ENCODE results near the gene ATP13A5.

The ATP13A5 gene

DNA sequence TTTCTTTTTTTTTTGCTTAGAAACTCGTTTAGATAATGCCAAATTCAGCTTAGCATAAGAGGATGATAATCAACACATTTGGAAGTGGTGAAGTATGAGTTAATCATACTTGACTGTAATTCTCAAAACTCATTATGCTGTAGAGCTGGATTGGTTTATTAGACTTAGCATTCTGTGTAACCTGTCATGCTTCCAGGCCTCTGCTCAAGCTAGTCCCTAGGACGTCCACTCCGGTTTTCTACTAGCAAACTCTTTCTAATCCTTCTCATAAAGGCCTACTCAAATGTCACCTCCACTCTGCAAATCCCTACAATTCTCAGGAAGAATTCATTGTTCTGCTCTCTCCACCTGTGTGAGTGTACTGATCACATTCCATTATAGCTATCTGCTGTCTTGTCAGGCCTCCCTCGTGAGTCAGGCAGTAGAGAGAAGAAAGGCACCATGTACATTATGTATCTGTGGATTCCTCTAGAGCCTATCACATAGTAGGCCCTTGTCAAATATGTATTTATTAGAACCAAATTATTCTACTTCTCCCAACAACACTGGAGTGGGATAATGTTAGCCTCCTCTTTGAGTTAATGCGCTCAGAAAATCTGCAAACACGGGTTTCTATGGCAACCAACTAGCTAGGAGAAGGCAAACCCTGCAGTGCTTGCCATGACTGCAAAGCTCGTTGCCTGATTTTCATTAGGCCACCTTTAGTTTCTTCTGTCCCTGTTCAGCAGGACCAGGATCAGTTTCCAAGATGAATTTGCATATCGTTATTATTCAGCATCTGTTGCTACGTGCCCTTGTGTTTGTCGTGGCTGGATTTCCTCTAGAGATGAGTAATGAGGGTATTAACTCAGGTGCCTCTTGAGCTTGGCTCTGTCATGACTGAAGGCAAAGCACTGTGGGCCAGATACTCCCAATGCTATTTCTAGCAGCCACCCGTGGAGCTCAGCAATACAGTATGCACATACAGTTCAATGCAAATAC, 30.7 kb downstream of the ATP13A5 start:
- no peak for DNase-seq (ENCODE audit: low read depth)

DNA sequence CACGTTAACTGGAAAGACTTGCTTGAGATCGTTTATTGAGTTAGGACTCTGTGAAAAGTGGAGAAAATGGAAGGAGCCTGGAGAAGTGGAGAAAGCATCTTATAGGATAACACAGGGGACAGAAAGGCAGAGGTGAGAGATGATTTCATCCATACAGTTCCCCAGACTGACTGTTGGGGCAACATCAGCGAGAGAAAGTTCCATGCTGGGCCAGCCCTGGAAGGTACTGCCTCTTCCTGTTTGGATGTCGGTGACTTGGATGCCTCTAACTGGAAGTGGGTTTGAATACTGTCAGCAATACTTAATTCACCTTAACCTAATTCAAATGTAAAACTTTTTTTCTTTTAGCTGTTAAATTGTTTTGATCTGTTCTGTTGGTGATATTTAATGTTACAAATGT, 32.3 kb downstream of the ATP13A5 start:
- no peak for DNase-seq (ENCODE audit: low read depth)

DNA sequence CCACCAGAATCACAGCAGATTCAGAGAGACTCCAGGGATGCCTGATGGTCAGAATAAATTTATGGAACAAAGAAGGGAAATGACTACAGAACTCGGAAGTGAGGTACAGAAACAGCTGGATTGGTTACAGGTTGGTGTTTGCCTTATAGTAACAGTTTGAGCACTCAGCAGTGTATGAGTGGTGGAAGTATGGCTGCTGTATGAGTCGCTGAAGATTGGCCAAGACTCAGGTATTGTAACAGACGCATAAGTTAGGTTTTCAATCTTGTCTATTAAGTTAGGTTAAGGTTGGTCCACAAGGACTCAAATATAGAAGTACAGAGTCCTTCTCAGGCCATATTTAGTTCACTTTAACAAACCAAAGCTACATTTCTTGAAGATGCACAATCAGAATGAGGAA, 33.1 kb downstream of the ATP13A5 start:
- DNase-seq (ENCODE audit: low read depth): no peak

DNA sequence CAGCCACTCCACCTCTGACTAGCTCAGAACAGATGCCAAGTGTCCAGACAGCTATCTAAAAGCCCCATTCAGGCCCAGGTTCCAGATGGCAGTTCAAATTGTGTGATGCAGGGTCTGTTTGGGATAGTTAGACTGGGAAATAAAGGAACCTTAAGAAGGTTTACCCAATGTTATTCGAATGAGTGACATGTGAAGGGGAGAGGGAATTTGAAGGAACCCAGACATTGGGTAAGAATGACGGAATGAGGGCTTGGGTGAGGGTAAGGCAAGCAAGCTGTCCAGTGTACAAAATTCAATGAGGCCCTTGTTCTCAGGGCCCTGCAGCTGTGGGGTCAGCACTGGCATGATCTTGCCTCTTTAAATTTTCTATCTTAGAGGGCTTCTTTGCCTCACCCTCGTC, 34.1 kb downstream of the ATP13A5 start:
- DNase-seq (ENCODE audit: low read depth): no peak

DNA sequence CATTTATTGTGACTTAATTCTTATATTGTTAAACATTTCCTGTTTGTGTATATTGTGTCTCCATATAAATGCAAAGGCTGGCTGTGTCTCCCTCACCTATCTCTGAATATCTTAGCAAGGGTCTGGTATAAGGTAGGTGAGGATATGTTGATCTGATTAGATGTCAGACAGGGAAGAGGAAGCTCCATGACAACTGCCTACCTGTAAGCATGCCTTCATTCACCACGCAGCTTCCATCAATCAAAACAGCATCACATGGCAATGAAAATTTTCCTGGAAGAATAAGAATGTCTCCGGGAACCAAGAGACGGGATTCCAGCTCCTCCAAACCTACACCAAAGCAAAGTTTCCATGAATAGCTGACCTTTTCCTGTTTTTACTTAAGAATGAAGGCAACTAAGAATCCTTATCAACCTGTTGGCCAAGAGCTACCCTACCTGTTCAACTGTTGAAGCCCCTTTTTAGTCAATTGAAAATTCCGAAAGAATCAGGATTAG, 34.8 kb downstream of the ATP13A5 start:
- no peak for DNase-seq (ENCODE audit: low read depth)

DNA sequence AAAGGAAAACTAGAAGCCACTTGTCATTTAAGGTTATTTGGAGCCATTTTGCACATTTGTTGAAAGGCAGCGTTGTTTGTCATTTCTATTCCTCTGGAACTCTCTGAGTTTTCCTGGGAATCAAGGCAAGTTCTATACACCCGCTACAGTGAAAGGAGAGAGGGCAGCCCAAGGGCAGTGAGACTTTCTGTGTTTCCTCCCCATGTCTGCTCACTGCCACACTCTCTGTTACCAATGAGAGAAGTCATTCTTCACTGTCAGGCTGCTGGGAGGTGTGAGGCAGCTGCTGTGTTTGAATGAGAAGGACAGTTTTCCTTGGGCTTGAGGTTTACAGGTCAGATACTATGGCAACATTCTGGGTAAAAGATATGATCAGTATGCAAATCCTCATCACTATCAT, 36.0 kb downstream of the ATP13A5 start:
- DNase-seq (ENCODE audit: low read depth): no peak

DNA sequence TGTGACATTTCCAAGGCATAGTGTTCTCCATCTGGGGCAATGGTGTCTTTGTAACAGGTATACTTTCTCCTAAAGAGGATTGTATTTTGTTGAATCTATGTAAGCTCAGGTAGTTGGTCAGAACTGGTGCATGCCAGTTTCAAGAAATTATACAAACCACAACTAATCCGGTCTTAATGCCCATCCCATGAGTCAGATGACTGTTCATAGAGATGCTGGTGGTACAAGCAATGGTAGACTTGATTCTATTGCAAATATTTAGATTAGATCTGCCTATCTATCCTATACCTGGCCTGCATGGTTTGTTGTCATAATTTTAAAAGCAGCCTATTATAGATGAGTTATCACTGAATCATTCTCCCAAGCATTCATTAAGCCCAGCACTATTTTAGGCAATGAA, 43.5 kb downstream of the ATP13A5 start:
- no peak for DNase-seq (ENCODE audit: low read depth)

DNA sequence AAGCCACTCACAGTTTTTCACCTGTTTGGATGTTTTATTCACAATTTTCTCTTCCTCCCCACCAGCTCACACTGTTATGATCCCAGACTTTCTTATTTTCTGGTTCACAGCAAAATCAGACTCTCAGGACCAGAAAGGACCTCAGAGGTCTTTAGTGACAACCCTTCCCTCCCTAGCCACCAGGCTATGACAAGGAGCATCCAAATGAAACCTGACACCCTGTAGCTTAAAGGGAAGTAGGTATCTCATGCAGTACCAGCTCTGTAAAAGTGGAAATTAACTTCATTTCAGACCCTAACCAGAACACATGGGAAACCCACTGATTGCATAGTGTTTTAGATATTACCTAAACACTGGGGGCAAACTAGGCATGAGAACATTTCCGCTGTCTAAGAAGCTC, 45.3 kb downstream of the ATP13A5 start:
- no peak for DNase-seq (ENCODE audit: low read depth)

DNA sequence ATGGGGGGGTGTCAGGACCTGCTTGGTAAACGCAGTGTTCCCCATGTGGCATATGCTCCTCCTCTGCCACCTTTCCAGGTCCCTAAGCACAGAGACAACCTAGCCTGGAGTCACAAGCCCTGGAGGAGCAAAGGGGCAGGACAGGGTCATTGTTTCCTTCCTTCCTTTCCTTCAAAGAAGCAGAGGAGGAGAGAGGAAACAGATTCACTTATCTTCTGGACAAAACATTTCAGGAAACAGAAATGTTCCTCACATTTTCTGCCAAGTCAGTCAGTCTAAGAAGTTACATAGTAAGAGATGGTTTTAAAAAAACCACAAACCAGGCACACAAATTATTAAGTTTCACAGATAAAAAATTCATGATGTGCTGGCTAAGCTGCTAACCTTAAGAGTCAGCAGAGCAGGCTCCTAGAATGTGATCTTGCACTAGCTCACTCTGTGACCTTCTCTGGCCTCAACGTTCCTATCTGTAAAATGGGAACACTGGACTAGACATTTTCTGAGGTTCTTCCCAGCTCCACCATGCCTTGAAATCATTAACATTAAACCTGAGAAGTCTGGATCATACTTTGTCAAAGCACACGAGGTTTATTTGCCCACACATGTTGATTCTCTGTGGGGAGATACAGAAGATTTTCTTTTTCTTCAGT, 47.9 kb downstream of the ATP13A5 start:
- no peak for DNase-seq (ENCODE audit: low read depth)

DNA sequence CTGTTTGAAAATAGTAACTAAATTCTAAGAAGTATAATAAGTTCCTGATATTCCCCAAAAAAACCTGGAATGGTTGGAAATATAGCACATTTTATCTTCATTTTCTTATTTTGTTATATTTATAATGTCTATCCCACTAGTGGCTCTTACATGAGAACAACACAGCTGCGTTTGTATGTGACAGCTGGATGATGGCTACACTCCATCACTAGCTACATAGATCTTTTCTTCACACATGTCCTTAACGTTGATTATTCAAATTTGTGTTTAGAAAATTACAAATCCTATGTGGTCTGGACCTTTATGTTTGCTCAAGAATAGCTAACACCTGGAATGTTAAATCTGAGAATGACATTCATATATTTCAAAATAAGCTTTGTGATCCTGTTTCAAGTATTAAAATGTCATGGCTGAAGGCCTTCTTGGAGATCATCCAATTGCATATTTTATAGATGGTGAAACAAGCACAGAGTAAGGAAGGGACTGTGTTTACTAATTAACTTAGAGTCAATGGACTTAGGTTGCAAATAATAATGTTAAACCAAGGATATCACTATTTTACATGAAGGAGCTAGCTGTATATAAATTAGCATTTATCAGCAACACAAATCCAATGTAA, 60.8 kb downstream of the ATP13A5 start:
- no peak for DNase-seq (ENCODE audit: low read depth)

DNA sequence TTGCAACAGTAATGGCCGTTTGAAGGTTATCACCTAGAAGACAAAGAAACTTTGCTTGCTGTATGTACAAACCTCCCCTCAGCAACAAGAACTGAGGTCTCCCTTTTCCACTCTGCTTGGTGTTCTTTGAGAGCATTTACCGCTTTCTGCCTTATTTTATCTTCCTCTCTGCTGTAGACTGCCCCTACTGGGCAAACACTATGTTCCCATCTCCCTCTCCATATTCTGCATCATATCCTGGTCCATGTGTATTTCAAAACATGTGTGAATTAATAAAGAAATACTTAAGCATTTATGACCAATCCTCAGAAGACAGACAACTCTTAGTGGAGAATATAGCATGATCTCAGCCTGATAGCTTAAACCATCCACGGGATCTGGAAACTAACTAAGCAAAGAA, 64.4 kb downstream of the ATP13A5 start:
- DNase-seq (ENCODE audit: low read depth): no peak

DNA sequence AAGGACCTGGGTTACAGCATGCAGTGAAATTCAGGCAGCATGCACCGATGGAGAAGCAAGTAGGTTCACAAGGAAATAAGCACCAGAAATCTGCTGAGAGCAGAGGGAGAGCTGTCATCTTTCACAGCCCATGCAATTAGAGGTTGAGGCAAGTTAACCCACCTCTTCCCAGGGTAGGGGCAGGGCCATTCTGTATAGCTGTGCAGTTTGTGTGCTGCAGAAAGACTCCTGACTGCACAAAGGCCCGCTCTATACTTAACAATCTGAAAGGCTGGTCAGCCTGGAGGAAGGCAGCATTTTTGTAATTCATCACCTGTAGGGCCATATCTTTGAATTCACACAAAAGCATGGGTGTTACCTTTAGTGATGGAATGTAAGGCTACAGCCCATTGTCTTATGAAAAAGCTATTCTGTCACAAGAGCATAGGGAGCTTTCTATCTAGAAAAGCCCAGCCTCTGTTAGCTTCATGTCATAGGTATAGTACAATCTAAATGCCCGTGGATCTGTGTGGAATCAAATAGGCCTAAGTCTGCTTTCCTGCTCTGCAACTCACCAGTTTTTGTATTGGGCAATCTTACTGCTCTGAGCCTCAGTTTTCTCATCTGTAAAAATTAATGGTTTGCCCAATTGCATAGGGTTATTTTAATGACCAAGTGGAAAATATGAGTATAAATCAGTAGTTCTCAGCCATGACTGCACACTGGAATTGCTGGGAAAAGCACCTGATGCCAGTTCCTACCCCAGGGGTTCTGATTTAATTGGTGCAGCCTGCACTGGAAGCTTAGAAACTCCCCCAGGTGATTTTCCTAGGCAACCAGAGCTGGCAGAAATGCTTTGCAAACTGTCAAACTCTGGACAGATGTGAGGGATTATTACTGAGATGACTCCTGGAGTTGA, 65.2 kb downstream of the ATP13A5 start:
- DNase-seq (ENCODE audit: low read depth): no peak

DNA sequence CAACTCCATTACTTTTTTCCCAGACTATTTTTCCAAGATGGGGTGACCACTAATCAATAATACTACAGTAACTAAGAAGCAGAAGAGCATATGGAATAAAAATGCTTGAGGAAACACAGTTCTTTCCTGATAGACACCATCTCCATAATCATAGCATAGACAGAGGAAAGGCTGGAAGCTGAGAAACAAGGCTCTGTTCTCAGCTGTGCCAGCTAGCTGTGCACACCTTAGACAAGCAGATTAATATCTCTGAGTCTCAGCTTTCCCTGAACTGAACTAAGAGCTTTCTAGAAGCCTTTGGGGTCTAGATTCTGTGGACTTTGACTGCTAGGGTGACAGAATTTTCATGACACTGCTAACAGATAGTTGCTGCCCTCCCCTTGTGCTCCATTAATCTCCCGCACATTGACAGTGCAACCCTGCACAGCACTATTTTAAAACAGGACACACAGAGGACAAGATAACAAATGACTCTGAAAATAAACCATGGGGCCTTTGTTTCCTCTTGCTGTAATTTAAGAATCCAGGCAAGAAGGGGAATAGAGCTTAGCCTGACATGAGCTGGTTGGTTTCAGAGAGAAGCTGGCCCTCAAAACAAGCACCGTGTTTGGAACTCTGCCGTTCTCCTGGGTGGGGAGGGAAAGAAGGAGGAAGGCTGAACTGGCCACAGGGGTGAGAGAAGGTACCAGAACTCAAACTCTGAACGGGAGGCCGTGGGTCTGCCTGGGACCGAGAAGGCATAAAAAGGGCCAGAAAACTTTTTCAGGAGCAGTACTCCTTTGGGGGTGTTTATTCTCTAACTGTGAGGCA, 67.4 kb downstream of the ATP13A5 start:
- no peak for DNase-seq (ENCODE audit: low read depth)

DNA sequence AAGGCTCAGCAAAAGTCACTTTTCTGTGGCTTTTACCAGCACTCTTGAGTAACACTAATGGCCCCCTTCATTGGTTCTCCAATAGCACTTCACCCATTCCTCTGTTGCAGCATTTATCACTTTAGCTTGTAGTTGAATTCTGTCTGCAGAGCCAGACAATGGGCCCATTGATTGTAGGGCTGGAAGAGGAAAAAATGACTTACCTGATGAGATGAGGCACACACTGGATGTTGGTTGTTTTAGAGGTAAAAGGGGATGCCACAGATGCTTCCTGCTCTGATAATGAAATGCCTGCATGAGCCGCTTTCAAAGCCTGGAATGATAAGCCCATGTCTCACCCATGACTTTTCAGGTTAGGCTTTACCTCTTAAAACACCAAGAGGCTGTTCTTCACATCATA, 73.2 kb downstream of the ATP13A5 start:
- no peak for DNase-seq (ENCODE audit: low read depth)

DNA sequence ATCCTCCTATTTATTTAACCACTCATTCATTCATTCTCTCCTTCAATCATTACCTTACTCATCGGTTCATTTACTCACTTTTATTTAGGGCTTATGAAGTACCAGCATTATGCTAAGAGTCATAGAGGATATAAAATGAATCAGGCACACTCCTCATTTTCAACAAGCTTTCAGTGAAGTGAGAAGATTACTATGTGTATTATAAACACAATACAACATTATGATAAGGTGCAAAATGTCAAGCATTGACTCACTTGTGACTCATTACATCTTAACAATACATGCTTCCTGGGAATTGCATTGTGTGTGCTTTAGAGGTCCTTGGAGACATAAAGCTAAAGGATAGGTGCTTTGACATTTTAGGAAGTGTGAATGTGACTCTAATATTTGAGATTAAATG, 77.1 kb downstream of the ATP13A5 start:
- DNase-seq (ENCODE audit: low read depth): no peak

DNA sequence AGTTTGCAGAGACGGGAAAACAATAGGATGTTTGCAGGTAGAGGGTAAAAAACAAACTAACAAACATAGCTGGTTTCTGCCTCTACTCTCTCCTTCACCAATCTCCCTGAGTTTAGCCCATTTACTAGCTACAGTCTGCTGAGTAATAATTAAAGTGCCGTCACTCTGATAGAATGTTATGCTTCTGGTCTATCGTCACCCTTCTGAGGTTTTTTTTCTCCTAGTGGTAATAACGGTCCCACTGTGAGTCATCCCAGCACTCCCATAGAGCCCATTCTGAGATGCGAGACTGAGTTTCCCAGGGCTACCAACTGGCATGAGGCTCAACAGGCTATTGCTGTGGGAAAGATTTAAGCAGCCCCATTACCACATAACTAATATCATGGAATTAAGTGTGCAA, 81.1 kb downstream of the ATP13A5 start:
- no peak for DNase-seq (ENCODE audit: low read depth)

DNA sequence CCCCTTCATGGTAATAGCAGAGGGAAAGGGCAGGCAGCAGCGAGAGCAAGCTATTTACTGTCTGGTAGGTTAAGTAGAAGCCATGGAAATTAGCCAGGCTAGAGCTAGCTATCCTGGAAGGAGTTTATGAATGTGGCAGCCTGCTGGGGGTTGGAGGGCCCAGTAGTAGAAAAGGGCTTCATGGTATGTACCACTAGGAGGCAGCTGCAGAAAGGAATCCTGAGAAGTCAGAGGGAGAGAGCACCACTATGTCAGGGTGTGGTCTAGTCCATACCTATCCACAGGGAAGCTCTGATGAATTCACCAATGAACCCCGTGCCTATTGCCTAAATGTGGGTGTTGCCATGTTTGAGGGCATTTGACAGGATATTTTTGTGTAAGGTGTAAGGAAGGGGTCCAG, 82.6 kb downstream of the ATP13A5 start:
- DNase-seq (ENCODE audit: low read depth): no peak

DNA sequence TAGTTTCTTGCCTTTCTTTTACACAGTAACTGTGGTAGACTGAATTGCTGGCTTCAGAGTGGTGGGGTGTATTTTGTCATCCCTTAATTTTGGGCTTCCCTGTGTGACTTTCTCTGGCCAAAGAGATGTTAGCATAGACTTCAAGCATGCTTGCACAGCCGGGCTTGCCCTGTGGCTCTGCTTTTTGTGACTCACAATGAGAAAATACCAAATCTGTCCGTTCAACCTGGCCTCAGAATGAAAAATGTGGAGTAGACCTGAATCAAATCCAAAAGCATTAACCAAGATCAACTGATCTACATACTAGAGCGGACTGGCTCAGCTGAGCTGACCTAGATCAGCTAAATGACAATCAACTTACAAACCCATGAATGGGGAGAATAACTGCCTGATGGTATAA, 86.2 kb downstream of the ATP13A5 start:
- DNase-seq (ENCODE audit: low read depth): no peak

DNA sequence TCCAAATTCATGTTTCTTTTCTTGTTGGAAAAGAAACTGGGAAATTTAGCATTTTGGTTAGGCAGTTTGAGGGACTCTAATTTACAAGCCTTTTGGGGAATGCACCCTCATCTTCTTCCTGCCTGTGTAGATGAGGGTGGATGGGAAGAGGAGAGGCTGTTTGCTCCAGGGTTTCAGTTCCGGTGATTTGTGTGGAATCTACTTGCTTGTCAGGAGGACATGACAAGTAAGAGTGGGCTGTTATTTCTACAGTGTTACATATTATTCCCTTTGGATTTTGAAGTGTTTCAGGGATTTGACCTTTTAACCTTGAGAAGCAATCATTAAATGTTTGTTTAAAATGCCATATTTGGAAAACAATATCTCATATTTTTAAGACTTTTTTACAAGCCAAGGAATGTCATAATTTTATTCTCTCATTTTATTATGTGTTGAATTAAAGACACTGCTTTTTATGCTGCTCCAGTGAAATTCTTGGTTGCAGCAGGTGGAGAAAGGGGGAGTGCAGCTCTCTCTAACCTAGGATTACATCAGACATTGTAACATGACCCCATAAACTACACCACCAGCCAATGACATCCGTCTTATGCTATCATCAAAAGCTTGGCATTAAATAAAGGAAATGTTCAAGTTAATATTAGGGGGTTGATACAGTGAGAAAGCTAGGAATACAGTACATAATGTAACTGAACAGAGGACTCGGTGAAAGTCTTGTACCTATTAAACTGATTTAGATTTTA, 107.3 kb downstream of the ATP13A5 start:
- DNase-seq (ENCODE audit: low read depth): no peak

DNA sequence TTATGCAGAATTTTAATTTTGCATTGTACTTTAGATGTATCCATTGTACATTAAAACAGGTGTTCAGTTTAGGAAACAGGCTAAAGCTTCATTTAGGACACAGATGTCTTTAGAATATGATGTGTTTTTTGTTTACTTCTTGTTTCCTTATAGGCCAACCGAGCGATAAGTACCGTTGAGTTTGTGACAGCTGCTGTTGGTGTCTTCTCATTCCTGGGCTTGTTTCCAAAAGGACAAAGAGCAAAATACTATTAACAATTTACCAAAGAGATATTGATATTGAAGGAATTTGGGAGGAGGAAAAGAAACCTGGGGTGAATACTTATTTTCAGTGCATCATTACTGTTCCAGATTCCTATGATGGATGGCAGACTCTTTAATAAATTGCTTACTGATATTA, 108.1 kb downstream of the ATP13A5 start:
- DNase-seq (ENCODE audit: low read depth): no peak

Measured in activated T-cell treated with anti-CD3 and anti-CD28 coated beads for 1 hour (primary cell).